IMR-90 (cell line): ENCODE results near the gene ZNF705A. TPM values are rescaled to one million over a fixed set of nuclear protein-coding genes. Genes with fewer than 3 reads are reported as not detected.
"Not testable (repeated sequence)": the region's sequence is repeated elsewhere in the genome, so short reads cannot be mapped to it uniquely, and the experiment has no call there.

Source experiments
- ATAC-seq: fragments of 200-7000 bp; cut with Tn5 transposase; 2 replicates; pipeline ENCODE4 v1.9.1; 2020; ENCODE audit warnings: low read depth, mild to moderate bottlenecking, moderate library complexity
- BruUV-seq: library from RNA; stranded (reverse); fragments of 400-500 nt; replicated peaks from 2 replicates; lab custom pipeline; 2021; lab: Mats Ljungman, UMichigan
- CTCF ChIA-PET: fragments of 300-600 bp; formaldehyde crosslinking; extraction: SDS; loops from one replicate; lab custom pipeline; 2021; ENCODE audit warnings: antibody characterized with exemption; lab: Yijun Ruan, JAX
- POLR2A ChIA-PET: fragments of 300-600 bp; sonication (Branson Sonifier 250); formaldehyde crosslinking; loops from one replicate; lab custom pipeline; 2022; ENCODE audit warnings: antibody characterized with exemption; ENCODE audit not compliant: unreplicated experiment; lab: Charles Lee
- DNase-seq: peaks from one replicate; pipeline ENCODE4 v3.0.0; 2013
- H2AFZ ChIP-seq: replicated peaks from 2 replicates; pipeline ENCODE3; 2013; ENCODE audit warnings: low read length, mild to moderate bottlenecking; ENCODE audit not compliant: poor library complexity
- H2AK5ac ChIP-seq: 2 replicates; pipeline ENCODE4 v1.6.1; 2013; ENCODE audit warnings: low read depth, low read length, inconsistent platforms
- H2AK9ac ChIP-seq: replicated peaks from 2 replicates; pipeline ENCODE3; 2013; ENCODE audit warnings: mild to moderate bottlenecking, low read depth, low read length, moderate library complexity; ENCODE audit not compliant: poor library complexity
- H2BK120ac ChIP-seq: 2 replicates; pipeline ENCODE4 v1.6.1; 2013; ENCODE audit warnings: low read depth, low read length, inconsistent platforms
- H2BK15ac ChIP-seq: 3 replicates; pipeline ENCODE4 v1.6.1; 2013; ENCODE audit warnings: low read depth, low read length, inconsistent platforms
- H2BK20ac ChIP-seq: 2 replicates; pipeline ENCODE4 v1.6.1; 2013; ENCODE audit warnings: low read depth, mild to moderate bottlenecking, inconsistent platforms, low read length, moderate library complexity
- H2BK5ac ChIP-seq: 2 replicates; pipeline ENCODE4 v1.6.1; 2013; ENCODE audit warnings: mild to moderate bottlenecking, low read depth, low read length, inconsistent platforms; ENCODE audit not compliant: poor library complexity, severe bottlenecking
- H3K14ac ChIP-seq: replicated peaks from 2 replicates; pipeline ENCODE4 v1.6.1; 2013; ENCODE audit warnings: low read depth, low read length, inconsistent platforms
- H3K18ac ChIP-seq: 2 replicates; pipeline ENCODE4 v1.6.1; 2013; ENCODE audit warnings: low read depth, low read length, control low read depth
- H3K23ac ChIP-seq: 2 replicates; pipeline ENCODE4 v1.6.1; 2013; ENCODE audit warnings: low read depth, low read length, inconsistent platforms
- H3K27ac ChIP-seq: 2 replicates; pipeline ENCODE4 v1.5.1; 2013; ENCODE audit warnings: mild to moderate bottlenecking, control low read depth, low read length; ENCODE audit not compliant: insufficient read depth
- H3K27me3 ChIP-seq: 2 replicates; pipeline ENCODE4 v1.6.1; 2013; ENCODE audit warnings: low read length; ENCODE audit not compliant: control insufficient read depth, insufficient read depth
- H3K36me3 ChIP-seq: 2 replicates; pipeline ENCODE4 v1.6.1; 2013; ENCODE audit warnings: low read length, mixed read lengths; ENCODE audit not compliant: control insufficient read depth, insufficient read depth
- H3K4ac ChIP-seq: 2 replicates; pipeline ENCODE4 v1.6.1; 2013; ENCODE audit warnings: low read depth, low read length, inconsistent platforms
- H3K4me1 ChIP-seq: 2 replicates; pipeline ENCODE4 v1.6.1; 2013; ENCODE audit warnings: low read length, mixed read lengths; ENCODE audit not compliant: control insufficient read depth, insufficient read depth
- H3K4me2 ChIP-seq: 2 replicates; pipeline ENCODE4 v1.6.1; 2013; ENCODE audit warnings: low read depth, mild to moderate bottlenecking, control low read depth, low read length, moderate library complexity
- H3K4me3 ChIP-seq: 2 replicates; pipeline ENCODE4 v1.5.1; 2013; ENCODE audit warnings: low read depth, mild to moderate bottlenecking, control low read depth, low read length, moderate library complexity; ENCODE audit not compliant: insufficient read depth
- H3K56ac ChIP-seq: 2 replicates; pipeline ENCODE4 v1.6.1; 2013; ENCODE audit warnings: low read length, inconsistent platforms; ENCODE audit not compliant: insufficient read depth; ENCODE audit errors: extremely low read depth
- H3K79me1 ChIP-seq, 2 experiments: 2 replicates each; pipeline ENCODE4 v1.6.1; 2013; ENCODE audit warnings: low read length in 2 of 2, inconsistent platforms in 1 of 2, low read depth in 1 of 2
- H3K9ac ChIP-seq: 2 replicates; pipeline ENCODE4 v1.6.1; 2013; ENCODE audit warnings: low read depth, low read length, control low read depth
- H3K9me1 ChIP-seq: 2 replicates; pipeline ENCODE4 v1.6.1; 2013; ENCODE audit warnings: low read length, inconsistent platforms; ENCODE audit not compliant: insufficient read depth
- H3K9me3 ChIP-seq: 2 replicates; pipeline ENCODE4 v1.6.1; 2013; ENCODE audit warnings: low read length; ENCODE audit not compliant: control insufficient read depth, insufficient read depth
- H4K20me1 ChIP-seq: 2 replicates; pipeline ENCODE4 v1.6.1; 2013; ENCODE audit warnings: low read length, inconsistent platforms; ENCODE audit not compliant: insufficient read depth
- H4K5ac ChIP-seq: 2 replicates; pipeline ENCODE4 v1.6.1; 2013; ENCODE audit warnings: mild to moderate bottlenecking, low read depth, low read length, control low read depth
- H4K8ac ChIP-seq, 2 experiments: 2 replicates each; pipeline ENCODE4 v1.6.1; 2013; ENCODE audit warnings: low read depth in 2 of 2, low read length in 2 of 2, control low read depth in 1 of 2, inconsistent platforms in 1 of 2
- H4K91ac ChIP-seq: 2 replicates; pipeline ENCODE4 v1.6.1; 2013; ENCODE audit warnings: low read depth, low read length, inconsistent platforms; ENCODE audit not compliant: insufficient read depth
- WGBS, 2 experiments: methylation state at CpG; one replicate each; pipeline versions ENCODE4 v1.1.5 to v1.1.7; 2013; ENCODE audit warnings: missing lambda C conversion rate in 2 of 2; ENCODE audit not compliant: insufficient read length in 1 of 2; ENCODE audit errors: extremely low coverage in 2 of 2; 5-methylcytosine and 5-hydroxymethylcytosine counted together
- dilution Hi-C: fragments of 300-500 bp; cut with HindIII; formaldehyde crosslinking; loops from one replicate; pipeline ENCODE4 v1.14.3; 2018; ENCODE audit warnings: low sequenced_read_pairs; ENCODE audit not compliant: unreplicated experiment
- in situ Hi-C: fragments of 300-500 bp; cut with MboI; formaldehyde crosslinking; loops from 3 replicates; pipeline ENCODE4 v1.14.3; 2019; ENCODE audit warnings: low sequenced_read_pairs, inconsistent platforms, mixed read lengths
- intact Hi-C: fragments of 100-400 bp; cut with micrococcal nuclease; formaldehyde crosslinking; loops from 2 replicates; pipeline ENCODE4 v1.10.0; 2022
- polyA plus RNA-seq, 3 experiments: library from polyadenylated mRNA; depleted of rRNA; stranded (reverse); fragments of >200 nt; gene quantifications; 2 replicates each; pipeline ENCODE4 v1.2.3, GENCODE V29; 2012; ENCODE audit warnings: low replicate concordance in 1 of 3
- total RNA-seq: library from RNA; depleted of rRNA; stranded (reverse); fragments of >200 nt; gene quantifications from 2 replicates; pipeline ENCODE4 v1.2.3, GENCODE V29; 2012

Gene ZNF705A
- total and polyA plus RNA-seq, 2 of the 4 experiments (the other 2 are of a cell fraction), result not detected

DNA sequence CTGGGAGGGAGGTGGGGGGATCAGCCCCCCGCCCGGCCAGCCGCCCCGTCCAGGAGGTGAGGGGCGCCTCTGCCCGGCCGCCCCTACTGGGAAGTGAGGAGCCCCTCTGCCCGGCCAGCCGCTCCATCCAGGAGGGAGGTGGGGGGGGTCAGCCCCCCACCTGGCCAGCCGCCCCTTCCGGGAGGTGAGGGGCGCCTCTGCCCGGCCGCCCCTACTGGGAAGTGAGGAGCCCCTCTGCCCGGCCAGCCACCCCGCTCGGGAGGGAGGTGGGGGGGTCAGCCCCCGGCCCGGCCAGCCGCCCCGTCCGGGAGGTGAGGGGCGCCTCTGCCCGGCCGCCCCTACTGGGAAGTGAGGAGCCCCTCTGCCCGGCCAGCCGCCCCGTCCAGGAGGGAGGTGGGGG is 27.4 kb downstream of the ZNF705A start:
- POLR2A ChIA-PET, H3K79me1 ChIP-seq, H3K9ac ChIP-seq, H3K23ac ChIP-seq, H3K56ac ChIP-seq, H3K36me3 ChIP-seq, H2BK120ac ChIP-seq, H3K14ac ChIP-seq, H3K18ac ChIP-seq, H3K4ac ChIP-seq, H4K91ac ChIP-seq, H2AK5ac ChIP-seq, H4K20me1 ChIP-seq, H2BK5ac ChIP-seq, dilution Hi-C loops, H2BK15ac ChIP-seq, intact Hi-C loops, H3K27ac ChIP-seq, H3K4me1 ChIP-seq, H2AK9ac ChIP-seq, in situ Hi-C loops, H2AFZ ChIP-seq, CTCF ChIA-PET, H3K27me3 ChIP-seq, H3K4me3 ChIP-seq, H3K9me3 ChIP-seq, H2BK20ac ChIP-seq, H3K4me2 ChIP-seq, BruUV-seq, H4K8ac ChIP-seq, DNase-seq, H3K9me1 ChIP-seq, H4K5ac ChIP-seq, ATAC-seq: not testable (repeated sequence)
- WGBS, 2 experiments, result no CpG with 5 or more reads among the region's 28 CpGs
